Activated naive CD8-positive, alpha-beta T cell (primary cell): ENCODE data around the gene URB2.
"Not testable (repeated sequence)": the region's sequence is repeated elsewhere in the genome, so short reads cannot be mapped to it uniquely, and the experiment has no call there.

ENCODE experiments used
- H3K27ac Mint-ChIP-seq: one replicate; pipeline ENCODE4 v1.8.0; 2021; ENCODE audit warnings: mixed read lengths
- H3K27me3 Mint-ChIP-seq: one replicate; pipeline ENCODE4 v1.8.0; 2021; ENCODE audit warnings: mixed read lengths
- H3K36me3 Mint-ChIP-seq: one replicate; pipeline ENCODE4 v1.8.0; 2021; ENCODE audit warnings: mixed read lengths
- H3K4me1 Mint-ChIP-seq: one replicate; pipeline ENCODE4 v1.8.0; 2021; ENCODE audit warnings: low read depth, mixed read lengths
- H3K4me3 Mint-ChIP-seq: one replicate; pipeline ENCODE4 v1.8.0; 2021; ENCODE audit warnings: mild to moderate bottlenecking, mixed read lengths
- H3K9me3 Mint-ChIP-seq: one replicate; pipeline ENCODE4 v1.8.0; 2021; ENCODE audit warnings: low read depth, mixed read lengths

Gene URB2

GRCh38 chr1:229599218-229599954, 26.7 kb upstream of the URB2 start:
- H3K4me3 Mint-ChIP-seq, result no peak overlapping the region
- no peaks in the 10 kb centered on the region for H3K9me3 Mint-ChIP-seq
- no peak overlapping the region for H3K27ac Mint-ChIP-seq
- H3K4me1 Mint-ChIP-seq, result peaks cover 10% of the 10 kb centered on the region
- no peaks in the 10 kb centered on the region for H3K27me3 Mint-ChIP-seq
- H3K36me3 Mint-ChIP-seq, result peaks cover 23% of the 10 kb centered on the region

GRCh38 chr1:229600229-229600628, 25.8 kb upstream of the URB2 start:
- no peaks in the 10 kb centered on the region for H3K9me3 Mint-ChIP-seq
- peaks cover 10% of the 10 kb centered on the region for H3K4me1 Mint-ChIP-seq
- no peaks in the 10 kb centered on the region for H3K27me3 Mint-ChIP-seq
- no peak overlapping the region for H3K4me3 Mint-ChIP-seq
- H3K27ac Mint-ChIP-seq, result no peak overlapping the region
- peaks cover 25% of the 10 kb centered on the region for H3K36me3 Mint-ChIP-seq

- no peak overlapping the region for H3K27ac Mint-ChIP-seq
- H3K9me3 Mint-ChIP-seq, result no peaks in the 10 kb centered on the region
- H3K36me3 Mint-ChIP-seq, result peaks cover 27% of the 10 kb centered on the region
- no peaks in the 10 kb centered on the region for H3K27me3 Mint-ChIP-seq
- no peak overlapping the region for H3K4me3 Mint-ChIP-seq
- H3K4me1 Mint-ChIP-seq, result peaks cover 2% of the 10 kb centered on the region
Observed at GRCh38 chr1:229603371-229604005, 22.6 kb upstream of the URB2 start.

GRCh38 chr1:229607370-229607769, 18.7 kb upstream of the URB2 start:
- Mint-ChIP-seq H3K27ac (no peak overlapping the region), H3K36me3 (peaks cover 26% of the 10 kb centered on the region), H3K27me3 (no peaks in the 10 kb centered on the region), H3K4me3 (no peak overlapping the region), H3K9me3 (no peaks in the 10 kb centered on the region), H3K4me1 (no peaks in the 10 kb centered on the region)

- no peaks in the 10 kb centered on the region for H3K27me3 Mint-ChIP-seq
- H3K9me3 Mint-ChIP-seq, result no peaks in the 10 kb centered on the region
- no peak overlapping the region for H3K4me3 Mint-ChIP-seq
- no peaks in the 10 kb centered on the region for H3K4me1 Mint-ChIP-seq
- H3K36me3 Mint-ChIP-seq, result peaks cover 22% of the 10 kb centered on the region
- H3K27ac Mint-ChIP-seq, result no peak overlapping the region
Observed at GRCh38 chr1:229608590-229608989, 17.5 kb upstream of the URB2 start.

- Mint-ChIP-seq H3K27ac (no peak overlapping the region), H3K4me3 (no peak overlapping the region), H3K27me3 (no peaks in the 10 kb centered on the region), H3K9me3 (no peaks in the 10 kb centered on the region), H3K4me1 (peaks cover 16% of the 10 kb centered on the region), H3K36me3 (peaks cover 14% of the 10 kb centered on the region)
Observed at GRCh38 chr1:229613938-229614337, 12.1 kb upstream of the URB2 start.

- Mint-ChIP-seq H3K9me3 (no peaks in the 10 kb centered on the region), H3K27ac (no peak overlapping the region), H3K36me3 (peaks cover 13% of the 10 kb centered on the region), H3K4me3 (no peak overlapping the region), H3K27me3 (no peaks in the 10 kb centered on the region), H3K4me1 (peaks cover 24% of the 10 kb centered on the region)
Observed at GRCh38 chr1:229614701-229615100, 11.3 kb upstream of the URB2 start.

GRCh38 chr1:229617351-229618100, 8.5 kb upstream of the URB2 start:
- Mint-ChIP-seq H3K27ac (no peak overlapping the region), H3K36me3 (peaks cover 2% of the 10 kb centered on the region), H3K9me3 (no peaks in the 10 kb centered on the region), H3K27me3 (no peaks in the 10 kb centered on the region), H3K4me1 (peaks cover 44% of the 10 kb centered on the region), H3K4me3 (no peak overlapping the region)

GRCh38 chr1:229619002-229619401, 7.0 kb upstream of the URB2 start:
- Mint-ChIP-seq H3K4me3 (no peak overlapping the region), H3K36me3 (peaks cover 6% of the 10 kb centered on the region), H3K4me1 (peaks cover 57% of the 10 kb centered on the region), H3K27me3 (no peaks in the 10 kb centered on the region), H3K9me3 (no peaks in the 10 kb centered on the region), H3K27ac (no peak overlapping the region)

GRCh38 chr1:229619614-229620013, 6.4 kb upstream of the URB2 start:
- Mint-ChIP-seq H3K4me1 (peaks cover 60% of the 10 kb centered on the region), H3K4me3 (no peak overlapping the region), H3K9me3 (no peaks in the 10 kb centered on the region), H3K27me3 (no peaks in the 10 kb centered on the region), H3K27ac (no peak overlapping the region), H3K36me3 (peaks cover 6% of the 10 kb centered on the region)

GRCh38 chr1:229620876-229621275, 5.2 kb upstream of the URB2 start:
- Mint-ChIP-seq H3K4me1 (peaks cover 63% of the 10 kb centered on the region), H3K9me3 (no peaks in the 10 kb centered on the region), H3K27ac (no peak overlapping the region), H3K4me3 (no peak overlapping the region), H3K36me3 (peaks cover 6% of the 10 kb centered on the region), H3K27me3 (no peaks in the 10 kb centered on the region)

GRCh38 chr1:229621663-229622062, 4.4 kb upstream of the URB2 start:
- peaks cover 62% of the 10 kb centered on the region for H3K4me1 Mint-ChIP-seq
- H3K27ac Mint-ChIP-seq, result no peak overlapping the region
- peaks cover 6% of the 10 kb centered on the region for H3K36me3 Mint-ChIP-seq
- no peak overlapping the region for H3K4me3 Mint-ChIP-seq
- no peaks in the 10 kb centered on the region for H3K9me3 Mint-ChIP-seq
- no peaks in the 10 kb centered on the region for H3K27me3 Mint-ChIP-seq

- peaks cover 65% of the 10 kb centered on the region for H3K4me1 Mint-ChIP-seq
- not testable (repeated sequence) for H3K36me3 Mint-ChIP-seq, H3K27me3 Mint-ChIP-seq, H3K4me3 Mint-ChIP-seq, H3K27ac Mint-ChIP-seq, H3K9me3 Mint-ChIP-seq
Observed at GRCh38 chr1:229622641-229623120, 3.4 kb upstream of the URB2 start.

GRCh38 chr1:229623225-229623624, 2.8 kb upstream of the URB2 start:
- Mint-ChIP-seq H3K27ac (no peak overlapping the region), H3K27me3 (no peaks in the 10 kb centered on the region), H3K9me3 (no peaks in the 10 kb centered on the region), H3K36me3 (peaks cover 6% of the 10 kb centered on the region), H3K4me1 (peaks cover 65% of the 10 kb centered on the region), H3K4me3 (peak overlapping the region; percentile 97)

- Mint-ChIP-seq H3K27ac (peak overlapping the region; percentile 12), H3K27me3 (no peaks in the 10 kb centered on the region), H3K9me3 (no peaks in the 10 kb centered on the region), H3K4me1 (peaks cover 64% of the 10 kb centered on the region), H3K36me3 (peaks cover 6% of the 10 kb centered on the region), H3K4me3 (peak overlapping the region; percentile 97)
Observed at GRCh38 chr1:229623838-229624237, 2.2 kb upstream of the URB2 start.
